ENCODE data around the gene GATM.
"Not testable (repeated sequence)": the region's sequence is repeated elsewhere in the genome, so short reads cannot be mapped to it uniquely, and the experiment has no call there.

GATM gene

DNA sequence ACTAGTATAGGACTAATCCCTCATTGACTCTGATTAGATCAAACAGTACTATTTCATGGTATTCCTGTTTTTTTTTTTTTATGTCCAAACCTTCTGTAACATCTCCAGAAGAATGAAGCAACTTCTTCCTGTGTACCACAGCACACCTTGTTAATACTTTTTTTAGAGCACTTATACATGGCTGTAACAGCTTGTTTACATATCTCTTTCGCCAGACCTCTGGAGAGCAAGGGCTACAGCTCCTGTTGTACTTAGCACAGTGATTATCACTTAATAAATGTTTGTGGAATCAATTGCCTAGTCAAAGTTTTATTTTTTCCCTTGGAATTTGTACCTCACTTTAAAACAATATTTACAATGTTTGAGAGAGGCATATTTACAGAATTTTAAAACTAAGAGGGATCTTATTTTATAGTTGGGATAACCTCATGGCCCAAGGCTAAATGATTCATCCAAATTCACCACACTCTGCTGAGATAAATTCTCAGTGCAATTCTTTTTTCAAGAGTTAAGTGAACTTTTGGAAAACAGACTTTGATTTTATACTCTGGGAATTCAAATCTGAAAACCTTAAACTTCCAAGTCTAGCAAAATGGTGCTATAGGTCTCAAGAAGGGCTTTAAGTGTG lies 9.2 kb upstream of the GATM start:
- no peak for DNase-seq (ENCODE audit: low read depth)

DNA sequence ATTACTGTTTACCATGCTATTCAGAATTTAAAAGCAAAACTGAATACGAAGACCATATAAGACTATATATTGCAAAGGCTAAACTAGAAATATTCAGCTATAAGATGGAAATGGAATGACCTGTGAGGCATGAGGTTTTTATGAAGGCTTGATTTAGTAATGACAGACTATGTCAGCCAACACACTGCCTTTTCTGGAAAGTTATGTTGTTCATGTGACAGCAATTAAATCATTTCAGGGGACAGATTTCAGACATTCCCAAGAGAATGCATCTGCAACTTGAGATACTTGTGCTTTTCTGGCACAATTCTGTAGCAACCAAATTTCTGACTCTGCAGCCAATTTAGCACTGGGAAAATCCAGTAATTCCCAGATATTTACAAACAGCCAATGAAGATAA lies 8.6 kb upstream of the GATM start:
- DNase-seq (ENCODE audit: low read depth): no peak

DNA sequence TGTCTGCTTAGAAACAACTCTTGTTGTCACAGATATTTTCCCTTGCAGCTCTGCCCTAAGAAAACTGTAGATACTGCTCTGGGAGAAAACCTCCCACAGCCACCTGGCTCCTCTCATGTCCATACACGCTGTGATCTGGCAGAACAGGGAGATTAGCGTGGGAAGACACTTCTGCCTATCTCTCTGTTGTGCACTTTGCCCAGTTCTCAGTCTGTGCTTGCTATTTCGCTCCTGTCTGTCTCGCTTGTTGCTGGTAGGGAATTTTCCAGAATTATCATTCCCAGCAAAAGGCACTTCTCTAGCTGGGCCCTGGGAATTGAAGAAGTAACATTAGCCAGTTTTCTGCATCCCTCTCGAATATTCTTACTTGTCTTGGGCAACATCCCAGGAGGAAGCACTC lies 8.1 kb upstream of the GATM start:
- DNase-seq (ENCODE audit: low read depth): no peak

DNA sequence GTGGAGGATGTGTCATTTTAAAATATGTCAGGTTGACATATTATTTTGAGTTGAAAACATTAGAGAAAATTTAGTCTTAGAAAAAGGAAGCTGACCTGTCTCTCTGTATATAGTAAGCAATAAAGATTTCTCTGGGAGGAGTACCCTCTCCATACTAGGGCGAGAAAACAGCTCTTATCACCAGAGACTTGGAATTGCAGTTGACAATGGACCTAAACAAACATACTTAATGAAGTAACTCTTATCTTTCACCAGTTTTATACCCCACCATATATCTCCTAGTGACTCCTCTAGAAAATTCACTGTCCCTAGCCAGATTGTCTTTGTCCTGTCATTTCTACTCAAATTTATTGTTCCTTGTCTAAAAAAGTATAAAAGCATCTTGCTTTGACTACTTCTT lies 7.2 kb upstream of the GATM start:
- no peak for DNase-seq (ENCODE audit: low read depth)

DNA sequence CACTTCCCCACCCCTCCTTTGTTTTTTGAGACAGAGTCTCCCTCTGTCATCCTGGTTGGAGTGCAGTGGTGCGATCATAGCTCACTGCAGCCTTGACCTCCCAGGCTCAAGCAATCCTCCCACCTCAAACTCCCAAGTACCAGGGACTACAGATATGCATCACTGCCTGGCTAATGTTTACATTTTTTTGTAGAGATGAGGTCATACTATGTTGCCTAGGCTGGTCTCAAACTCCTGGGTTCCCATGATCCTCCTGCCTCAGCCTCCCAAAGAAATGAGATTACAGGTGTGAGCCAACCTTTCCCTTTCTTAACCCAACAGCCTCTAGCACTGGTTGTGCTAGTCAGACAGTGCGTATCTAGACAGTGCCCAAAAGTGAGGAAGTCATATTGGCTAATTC lies 6.4 kb upstream of the GATM start:
- DNase-seq (ENCODE audit: low read depth): no peak

DNA sequence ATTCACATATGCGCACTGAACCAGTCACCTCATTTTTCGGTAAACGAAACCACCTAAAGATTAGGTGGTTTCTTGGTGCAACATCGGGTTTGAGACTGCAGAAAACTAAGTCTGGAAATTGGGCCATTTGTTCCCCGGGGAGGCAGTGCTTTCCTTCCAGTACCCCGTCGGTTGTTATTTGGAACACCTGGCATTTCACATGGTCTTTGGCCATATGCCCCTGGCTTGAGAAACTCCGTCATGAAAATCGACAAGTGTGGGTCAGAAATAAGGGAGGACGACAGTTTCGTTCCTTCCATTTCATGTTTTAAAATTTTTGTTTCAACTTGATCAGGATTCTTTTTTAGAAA lies 544 bp upstream of the GATM start:
- no peak for DNase-seq (ENCODE audit: low read depth)

DNA sequence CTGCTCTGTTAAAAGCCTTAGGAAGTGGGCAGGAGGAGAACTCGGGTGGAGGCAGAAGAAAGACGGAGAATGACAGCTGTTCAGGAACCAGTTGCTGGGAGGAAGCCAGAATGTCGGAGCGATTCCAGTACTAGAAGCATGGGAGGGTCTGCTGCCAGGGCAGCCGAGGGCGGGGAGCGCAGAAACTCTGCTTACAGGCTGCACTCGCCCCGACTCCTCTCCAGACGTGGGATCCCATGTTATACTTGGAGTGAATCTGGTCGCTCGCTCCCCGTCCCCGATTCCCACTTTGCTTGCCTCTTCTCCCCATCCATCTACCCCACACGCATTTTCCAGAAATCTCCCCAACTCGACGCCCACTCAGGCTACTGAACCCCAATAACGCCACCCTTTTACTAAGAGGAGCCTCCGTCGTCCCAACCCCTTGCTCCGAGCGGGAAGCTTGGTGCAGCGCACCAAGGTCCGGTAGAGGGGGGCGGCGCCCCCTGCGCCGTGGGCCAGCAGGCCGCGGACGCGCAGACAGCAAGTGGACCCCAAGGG lies 665 bp downstream of the GATM start:
- DNase-seq (ENCODE audit: low read depth): no peak

DNA sequence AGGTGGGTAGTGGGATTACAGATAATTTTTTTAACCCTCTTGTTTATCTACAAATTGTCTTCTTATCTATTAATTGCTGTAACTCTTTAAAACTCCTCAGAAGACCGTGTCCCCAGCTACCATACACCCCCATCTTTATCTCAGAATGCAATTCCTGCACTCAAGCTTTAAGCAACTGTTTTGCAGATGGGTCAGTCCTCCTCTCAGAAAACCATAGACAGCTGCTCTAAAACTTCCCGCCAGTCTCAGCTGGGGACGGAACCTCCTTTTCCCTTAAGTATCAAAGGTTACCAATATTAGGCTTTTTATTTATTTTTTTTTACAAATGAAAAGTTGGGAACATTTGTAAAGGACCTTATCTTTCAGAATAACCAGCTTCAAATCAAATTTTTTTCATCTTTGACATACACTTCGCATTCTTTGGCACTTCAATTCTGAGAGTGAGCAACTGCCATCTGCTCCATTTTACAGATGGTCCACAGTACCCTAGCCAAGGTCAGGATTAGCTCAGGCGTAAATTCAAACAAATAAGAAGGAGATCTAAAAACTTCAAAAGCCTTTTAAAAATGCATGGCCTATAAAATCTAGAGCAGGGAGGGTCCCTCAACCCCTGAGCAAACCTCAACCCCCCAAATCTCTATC lies 1.3 kb downstream of the GATM start:
- DNase-seq (ENCODE audit: low read depth): no peak

DNA sequence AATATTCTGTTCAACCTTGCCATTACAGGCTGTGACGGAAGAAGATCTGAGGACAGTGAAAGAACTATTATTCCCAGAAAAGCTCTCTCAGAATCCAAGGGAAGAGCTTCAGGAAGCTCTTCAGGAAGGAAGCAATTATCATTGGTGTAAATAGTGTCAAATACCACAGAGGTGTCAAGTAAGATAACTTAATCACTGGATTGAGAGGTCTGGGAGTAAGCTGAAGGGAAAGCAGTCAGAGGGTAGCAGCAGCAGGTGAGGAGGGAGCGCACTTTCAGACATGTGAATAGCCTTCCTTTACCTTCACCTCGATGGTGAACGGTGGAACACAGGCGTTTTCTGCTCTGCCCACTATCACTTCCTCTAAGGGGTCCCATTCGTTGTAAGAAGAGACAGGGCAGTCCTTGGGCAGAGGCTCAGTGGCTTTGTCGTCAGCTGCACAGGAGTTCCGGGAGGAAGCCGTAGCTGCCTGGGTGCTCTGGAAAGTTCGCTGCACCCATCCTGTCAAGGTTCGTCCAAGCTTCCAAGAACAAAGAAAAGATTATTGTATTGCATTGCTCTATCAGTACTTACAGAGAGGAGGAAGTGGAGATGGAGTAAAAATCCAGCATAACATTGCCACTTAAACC lies 1.9 kb downstream of the GATM start:
- DNase-seq (ENCODE audit: low read depth): no peak

DNA sequence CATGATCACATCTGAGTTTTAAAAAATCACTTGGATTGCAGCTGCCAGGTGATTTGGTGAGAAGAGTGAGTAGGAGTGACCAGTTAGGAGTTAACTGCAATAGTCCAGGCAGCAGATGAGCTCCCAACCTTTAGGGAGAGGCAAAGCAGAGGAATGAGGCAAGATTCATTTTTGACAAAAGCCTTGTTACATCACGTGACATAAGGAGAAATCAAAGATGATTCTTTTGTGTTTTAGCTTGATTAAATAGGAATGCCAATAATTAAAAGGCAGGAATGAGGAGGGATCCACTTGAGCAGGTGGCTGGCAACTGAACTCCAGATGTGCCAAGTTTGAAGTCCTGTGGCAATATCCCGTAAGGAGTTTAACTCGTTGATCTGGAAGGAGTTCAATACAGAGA lies 2.5 kb downstream of the GATM start:
- no peak for DNase-seq (ENCODE audit: low read depth)

DNA sequence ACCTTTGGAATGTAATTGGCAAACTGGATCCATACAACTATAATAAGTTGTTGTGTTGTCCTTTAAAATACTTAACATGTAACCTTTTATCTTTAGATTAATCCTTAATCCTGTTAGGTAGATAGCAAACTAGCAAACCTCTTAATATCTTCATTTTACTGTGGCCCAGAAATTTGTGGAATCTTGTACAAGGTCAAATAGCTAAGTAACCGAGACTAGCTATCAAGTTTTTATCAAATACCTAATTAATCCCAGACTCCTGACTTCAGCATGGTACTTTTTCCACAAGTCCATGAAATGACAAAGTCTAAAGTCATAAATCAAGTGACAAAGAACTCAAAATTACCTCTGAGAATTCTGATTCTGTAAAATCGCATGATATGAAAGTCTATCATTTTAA lies 4.4 kb downstream of the GATM start:
- no peak for DNase-seq (ENCODE audit: low read depth)

DNA sequence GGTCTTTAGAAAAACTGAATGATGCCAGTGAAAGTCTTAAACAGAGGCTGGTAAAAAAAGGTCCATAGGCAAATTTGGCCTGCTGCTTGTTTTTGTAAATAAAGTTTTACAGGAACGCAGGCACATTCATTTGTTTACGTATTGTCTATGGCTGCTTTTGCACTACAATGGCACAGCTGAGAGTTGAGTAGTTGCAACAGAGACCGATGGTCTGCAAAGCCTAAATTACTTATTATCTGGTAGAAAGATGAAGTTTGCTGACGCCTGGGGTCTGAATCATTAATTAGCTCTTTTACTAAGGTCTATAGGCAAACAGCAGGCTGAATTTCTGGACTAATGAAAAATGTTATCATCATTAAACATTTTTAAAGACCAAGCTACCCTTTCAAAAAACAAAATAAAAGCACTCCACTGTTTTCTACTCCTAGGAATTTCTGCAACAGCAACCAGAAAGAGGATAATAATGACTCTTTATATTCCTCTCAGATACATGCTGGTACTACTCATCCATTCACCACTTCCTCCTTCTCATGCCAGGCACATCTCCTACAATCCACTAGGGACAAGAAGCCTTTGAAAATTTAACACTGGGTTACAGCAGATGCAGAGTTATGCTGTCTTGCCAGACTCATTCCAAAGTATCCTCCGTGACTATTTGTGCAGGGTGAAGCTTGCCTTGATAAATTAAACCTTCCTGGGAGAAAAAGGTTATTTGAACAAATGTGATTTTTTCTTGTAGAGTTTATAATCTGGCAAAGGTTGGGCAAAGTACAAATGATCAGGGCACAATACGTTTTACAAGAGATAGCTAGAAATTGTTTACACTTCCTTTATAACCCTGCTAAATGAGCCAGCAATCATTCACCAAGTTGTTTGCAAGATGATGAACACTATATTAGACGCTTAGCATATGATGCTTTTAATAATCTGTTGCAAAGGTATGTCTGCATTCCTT lies 6.0 kb downstream of the GATM start:
- no peak for DNase-seq (ENCODE audit: low read depth)

DNA sequence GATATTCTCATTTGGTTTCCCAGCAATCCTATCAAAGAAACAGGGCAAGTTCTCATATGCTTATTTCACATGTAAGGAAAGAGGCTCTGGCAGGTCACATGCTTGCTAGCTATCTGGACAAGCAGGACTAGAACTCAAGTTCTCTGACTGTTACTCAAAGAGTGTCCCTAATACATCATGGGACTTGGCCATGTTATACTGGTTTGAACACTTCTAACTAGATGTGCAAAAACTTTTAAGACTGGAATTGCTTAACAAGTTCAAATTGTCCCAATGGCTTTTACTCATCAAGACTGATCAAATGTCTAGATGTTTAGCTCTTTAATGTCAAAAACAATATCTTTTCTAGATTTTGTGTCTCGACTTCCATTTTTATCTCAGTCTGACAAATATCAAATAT lies 6.8 kb downstream of the GATM start:
- no peak for DNase-seq (ENCODE audit: low read depth)

DNA sequence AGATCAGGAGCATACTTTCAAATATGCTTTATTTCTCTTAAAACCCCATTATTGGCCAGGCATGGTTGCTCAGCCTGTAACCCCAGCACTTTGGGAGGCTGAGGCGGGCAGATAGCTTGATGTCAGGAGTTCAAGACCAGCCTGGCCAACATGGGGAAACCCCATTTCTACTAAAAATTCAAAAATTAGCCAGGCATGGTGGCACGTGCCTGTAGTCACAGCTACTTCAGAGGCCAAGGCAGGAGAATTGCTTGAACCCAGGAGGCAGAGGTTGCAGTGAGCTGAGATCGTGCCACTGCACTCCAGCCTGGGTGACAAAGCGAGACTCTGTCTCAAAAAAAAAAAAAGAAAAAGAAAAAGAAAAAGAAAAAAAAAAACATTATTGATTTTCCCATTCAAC lies 8.3 kb downstream of the GATM start:
- not testable (repeated sequence) for DNase-seq (ENCODE audit: low read depth)

DNA sequence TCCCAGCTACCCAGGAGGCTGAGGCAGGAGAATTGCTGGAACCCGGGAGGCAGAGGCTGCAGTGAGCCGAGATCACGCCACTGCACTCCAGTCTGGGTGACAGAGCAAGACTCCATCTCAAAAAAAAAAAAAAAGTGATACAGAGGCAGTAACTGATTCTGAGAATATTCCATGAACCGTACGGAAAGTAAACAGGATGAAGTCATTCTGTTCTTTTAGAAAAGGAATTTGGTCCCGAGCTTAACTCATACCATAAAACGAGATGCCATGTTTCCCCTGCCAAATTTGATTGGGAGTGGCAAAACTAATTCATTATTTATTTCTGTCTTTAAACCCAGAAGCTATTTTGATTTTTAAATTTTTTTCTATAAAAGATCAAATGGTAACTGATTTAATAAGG lies 11.1 kb downstream of the GATM start:
- DNase-seq (ENCODE audit: low read depth): not testable (repeated sequence)

DNA sequence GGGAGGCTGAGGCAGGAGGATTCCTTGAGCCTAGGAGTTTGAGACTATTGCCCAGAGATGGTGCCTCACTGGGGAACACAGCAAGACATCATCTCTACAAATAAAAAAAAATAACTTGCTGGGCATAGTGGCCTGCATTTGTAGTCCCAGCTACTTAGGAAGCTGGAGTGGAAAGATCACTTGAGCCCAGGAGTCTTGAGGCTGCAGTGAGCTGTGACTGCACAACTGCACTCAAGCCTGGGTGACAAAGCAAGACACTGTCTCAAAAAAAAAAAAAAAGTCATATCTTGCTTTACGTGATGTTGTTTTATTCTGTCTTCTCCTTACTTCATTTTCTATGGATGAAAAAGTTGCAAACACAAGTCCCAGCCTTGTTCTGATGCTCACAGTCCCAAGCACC lies 14.1 kb downstream of the GATM start:
- no peak for DNase-seq (ENCODE audit: low read depth)

DNA sequence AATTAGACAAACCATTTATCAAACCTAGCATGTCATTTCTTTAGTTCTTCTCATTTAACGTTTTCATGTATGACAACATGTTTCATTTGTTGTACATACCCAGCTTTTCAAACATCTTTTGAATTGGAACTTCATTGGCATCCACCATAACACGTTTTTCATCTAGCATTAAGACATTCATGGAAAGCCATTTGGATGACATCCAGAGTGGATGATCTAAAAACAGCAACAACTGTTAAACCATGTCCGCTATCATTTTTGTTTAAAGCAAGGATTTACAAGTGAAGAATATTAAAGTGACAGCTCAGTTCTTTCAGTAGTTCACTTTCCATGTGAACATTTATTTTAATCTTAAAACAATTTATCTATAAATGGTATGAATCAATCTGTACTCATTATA lies 14.5 kb downstream of the GATM start:
- DNase-seq (ENCODE audit: low read depth): no peak

DNA sequence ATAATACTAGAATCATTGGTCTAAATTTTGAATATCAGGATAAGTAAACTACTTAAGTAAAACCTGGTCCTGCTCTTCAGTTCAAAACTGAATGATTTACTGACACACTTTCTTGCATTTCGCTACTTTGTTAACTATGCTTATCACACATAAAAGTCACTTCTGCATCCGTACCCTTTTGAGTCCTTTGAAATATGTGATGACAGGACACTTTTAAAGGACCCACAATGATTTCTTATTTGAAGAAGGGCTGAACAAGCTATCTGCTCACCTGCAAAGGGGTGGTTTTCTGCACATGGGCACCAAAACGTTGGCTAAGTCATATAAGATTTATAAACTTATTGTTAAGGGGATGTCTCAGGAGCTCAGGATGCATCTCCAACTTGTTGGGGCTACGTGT lies 15.0 kb downstream of the GATM start:
- DNase-seq (ENCODE audit: low read depth): no peak

DNA sequence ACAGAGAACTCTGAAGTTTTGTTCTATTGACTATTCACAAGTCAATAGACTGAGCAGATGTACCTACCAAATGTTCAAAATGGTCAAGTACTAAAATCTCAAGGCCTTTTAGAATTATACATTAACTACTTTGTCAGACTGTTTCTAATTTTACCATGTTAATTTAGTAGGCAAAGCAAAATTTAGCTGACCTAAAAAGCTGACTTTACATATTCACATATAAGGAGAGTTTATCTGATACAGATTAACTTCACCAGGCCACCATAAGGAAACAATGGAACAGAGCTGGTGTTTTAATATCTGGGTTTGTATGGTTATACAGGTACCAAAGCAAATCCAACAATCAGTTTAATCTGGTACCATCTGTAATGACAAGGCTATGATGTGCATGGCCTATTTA lies 15.9 kb downstream of the GATM start:
- no peak for DNase-seq (ENCODE audit: low read depth)

DNA sequence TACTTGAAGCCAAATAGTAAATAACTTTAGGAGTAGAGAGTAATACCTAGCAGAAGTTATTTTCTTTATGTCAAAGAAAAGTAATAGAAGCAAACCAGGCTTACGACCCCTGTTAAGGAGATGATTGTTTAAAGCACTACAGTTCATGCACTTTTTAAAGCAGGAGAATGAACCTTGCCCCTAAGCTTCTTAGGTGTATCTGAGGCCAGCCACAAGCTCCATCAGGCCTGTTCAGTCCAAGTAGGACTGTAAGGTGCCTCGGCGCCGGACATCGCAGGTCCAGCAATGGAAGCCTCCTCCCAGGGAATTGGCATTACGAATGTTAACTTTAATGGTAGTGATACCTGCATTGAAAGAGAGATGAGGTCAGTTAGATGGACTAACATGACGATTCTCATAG lies 16.5 kb downstream of the GATM start:
- DNase-seq (ENCODE audit: low read depth): no peak

DNA sequence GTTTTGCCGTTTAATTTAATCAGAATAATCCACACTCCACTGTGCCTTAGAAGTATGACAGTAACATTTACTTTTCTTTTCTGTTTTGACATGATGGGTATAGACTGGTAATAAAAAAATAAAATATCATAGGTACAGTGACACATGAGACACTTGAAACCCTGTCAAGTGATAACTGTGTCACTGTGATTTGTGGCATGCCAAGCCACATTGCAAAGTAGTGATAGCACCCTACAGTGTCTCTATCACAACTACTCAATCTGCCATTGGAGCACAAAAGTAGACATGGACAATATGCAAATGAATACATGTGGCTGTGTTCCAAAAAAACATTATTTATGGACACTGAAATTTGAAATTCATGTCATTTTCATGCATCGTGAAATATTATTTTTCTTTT lies 22.5 kb downstream of the GATM start:
- DNase-seq (ENCODE audit: low read depth): no peak

DNA sequence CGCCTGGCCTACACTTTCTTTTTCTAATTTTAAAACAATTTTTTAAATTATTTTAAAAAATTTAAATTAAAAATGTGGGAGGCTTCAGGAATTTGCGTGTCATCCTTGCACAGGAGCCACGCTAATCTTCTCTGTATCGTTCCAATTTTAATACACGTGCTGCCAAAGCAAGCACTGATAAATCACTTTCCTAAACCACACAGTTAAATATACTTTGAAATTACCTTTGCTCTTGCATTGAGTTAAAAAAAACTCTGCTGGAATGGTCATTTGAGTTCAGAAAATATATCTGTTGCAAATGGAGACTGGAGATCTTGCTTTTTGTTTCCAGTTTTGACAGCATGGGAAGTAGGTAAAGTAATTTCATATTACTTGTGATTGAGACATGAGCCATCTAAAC lies 23.6 kb downstream of the GATM start:
- no peak for DNase-seq (ENCODE audit: low read depth)

DNA sequence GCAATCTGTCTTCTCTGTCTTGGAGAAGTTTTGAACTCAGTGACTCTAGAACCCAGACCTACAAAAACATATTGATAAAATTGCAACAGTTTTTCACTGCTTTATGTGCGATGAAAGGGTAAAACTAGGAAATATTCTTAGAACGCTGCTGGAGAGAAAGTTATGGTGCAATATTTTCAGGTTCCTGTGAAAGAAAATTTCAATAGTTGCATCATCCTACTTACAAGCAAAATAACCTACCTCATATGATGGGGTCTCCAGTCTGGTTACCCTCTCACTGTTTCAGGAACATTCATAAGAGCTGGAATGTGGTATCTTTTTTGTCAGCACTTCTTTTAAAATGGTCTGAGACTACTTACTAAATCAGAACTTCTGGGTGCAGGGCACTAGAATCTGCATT lies 27.1 kb downstream of the GATM start:
- DNase-seq (ENCODE audit: low read depth): no peak

Measured in HS-27A (cell line).